GM18870 (cell line): Measurements from ENCODE around the gene CHCHD3.

Source experiments
- ATAC-seq: cut with Tn5 transposase; IDR thresholded peaks from one replicate; pipeline ENCODE4 v1.9.1; 2021; ENCODE audit warnings: moderate library complexity; ENCODE audit not compliant: unreplicated experiment

Gene CHCHD3

GRCh38 chr7:133081599-133082389, at the start of gene CHCHD3:
TSS of gene CHCHD3 (minus strand) at chr7:133082090. CDS start at chr7:133081937, 153 bp downstream.
- peak; percentile 99 for ATAC-seq

DNA sequence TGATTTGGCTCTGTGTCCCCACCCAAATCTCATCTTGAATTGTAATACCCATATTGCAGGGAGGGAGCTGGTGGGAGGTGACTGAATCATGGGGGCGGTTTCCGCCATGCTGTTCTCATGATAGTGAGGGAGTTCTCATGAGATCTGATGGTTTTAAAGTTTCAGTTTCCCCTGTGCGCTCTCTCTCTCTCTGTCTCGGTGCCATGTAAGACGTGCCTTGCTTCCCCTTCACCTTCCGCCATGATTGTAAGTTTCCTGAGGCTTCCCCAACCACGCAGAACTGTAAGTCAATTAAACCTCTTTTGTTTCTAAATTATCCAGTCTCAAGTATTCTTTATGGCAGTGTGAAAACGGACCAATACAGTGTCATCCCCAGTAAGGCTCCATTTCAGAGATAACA, 48.3 kb upstream of the CHCHD3 start:
- no peak for ATAC-seq

- ATAC-seq, result no peak
Measured at GRCh38 chr7:133126422-133126821, 44.5 kb upstream of the CHCHD3 start.

GRCh38 chr7:133124974-133125373, 43.1 kb upstream of the CHCHD3 start:
- ATAC-seq, result no peak

DNA sequence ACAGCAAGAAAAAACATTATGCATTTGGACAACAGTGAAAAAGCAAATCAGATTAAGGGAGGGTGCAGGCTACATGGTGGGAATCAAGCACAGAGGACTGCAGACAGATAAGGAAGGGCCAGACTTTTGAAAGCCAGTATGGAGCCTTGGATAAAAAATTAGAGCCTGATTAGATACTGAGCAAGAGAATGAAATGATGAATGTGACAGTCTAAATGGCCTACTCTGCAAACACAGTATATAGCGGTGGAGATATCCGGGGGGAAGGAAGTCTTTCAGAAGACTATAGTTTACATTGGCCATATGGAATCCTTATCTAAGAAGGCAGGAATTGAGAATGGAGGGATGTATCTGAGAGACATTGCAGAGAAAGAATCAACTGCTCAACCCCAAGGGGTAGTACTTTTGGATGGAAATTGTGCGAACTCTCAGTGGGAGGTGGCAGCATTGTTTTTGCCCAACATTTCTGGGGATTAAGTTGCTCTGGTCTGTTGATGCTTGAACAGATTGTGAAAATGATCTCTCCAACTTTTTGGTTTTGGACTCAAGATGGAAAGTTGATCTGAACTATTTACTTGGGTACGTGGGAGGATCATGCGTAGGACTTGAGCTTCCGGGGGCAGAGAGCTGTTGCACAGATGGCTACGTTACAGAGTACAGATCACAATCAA, 39.4 kb upstream of the CHCHD3 start:
- ATAC-seq, result no peak

GRCh38 chr7:133119067-133119466, 37.2 kb upstream of the CHCHD3 start:
- no peak for ATAC-seq

GRCh38 chr7:133118261-133118660, 36.4 kb upstream of the CHCHD3 start:
- ATAC-seq, result no peak

- ATAC-seq, result no peak
Measured at GRCh38 chr7:133117452-133117851, 35.6 kb upstream of the CHCHD3 start.

GRCh38 chr7:133115596-133115995, 33.7 kb upstream of the CHCHD3 start:
- no peak for ATAC-seq

GRCh38 chr7:133114519-133114918, 32.6 kb upstream of the CHCHD3 start:
- ATAC-seq, result no peak

GRCh38 chr7:133112976-133113375, 31.1 kb upstream of the CHCHD3 start:
- ATAC-seq, result no peak

GRCh38 chr7:133112335-133112734, 30.4 kb upstream of the CHCHD3 start:
- ATAC-seq, result no peak

DNA sequence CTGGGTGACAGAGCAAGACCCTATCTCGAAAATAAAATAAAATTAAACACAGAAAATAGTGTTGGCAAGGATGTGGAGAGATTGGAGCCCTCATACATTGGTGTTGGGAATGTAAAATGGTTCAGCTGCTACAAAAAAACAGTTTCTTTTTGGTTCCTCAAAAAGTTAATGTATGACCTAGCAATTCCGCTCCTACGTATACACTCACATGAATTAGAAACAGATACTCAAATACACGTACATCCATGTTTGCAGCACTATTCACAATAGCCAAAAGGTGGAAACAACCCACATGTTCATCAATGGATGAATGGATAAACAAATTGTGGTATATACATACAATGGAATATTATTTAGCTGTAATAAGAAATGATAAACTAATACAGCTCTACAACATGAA, 28.4 kb upstream of the CHCHD3 start:
- no peak for ATAC-seq

DNA sequence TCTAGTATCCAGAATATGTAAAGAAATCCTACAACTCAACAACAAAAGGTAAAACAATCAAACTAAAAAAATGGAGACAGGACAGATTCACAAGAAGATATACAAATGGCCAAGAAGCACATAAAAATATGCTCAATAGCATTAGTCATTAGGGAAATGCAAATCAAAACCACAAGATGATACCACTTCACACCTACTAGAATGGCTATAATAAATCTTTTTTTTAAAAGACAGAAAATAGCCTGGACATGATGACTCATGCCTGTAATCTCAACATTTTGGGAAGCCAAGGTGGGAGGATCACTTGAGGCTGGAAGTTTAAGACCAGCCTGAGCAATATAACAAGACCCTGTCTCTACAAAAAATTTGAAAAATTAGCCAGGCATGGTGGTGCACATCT, 27.9 kb upstream of the CHCHD3 start:
- no peak for ATAC-seq

DNA sequence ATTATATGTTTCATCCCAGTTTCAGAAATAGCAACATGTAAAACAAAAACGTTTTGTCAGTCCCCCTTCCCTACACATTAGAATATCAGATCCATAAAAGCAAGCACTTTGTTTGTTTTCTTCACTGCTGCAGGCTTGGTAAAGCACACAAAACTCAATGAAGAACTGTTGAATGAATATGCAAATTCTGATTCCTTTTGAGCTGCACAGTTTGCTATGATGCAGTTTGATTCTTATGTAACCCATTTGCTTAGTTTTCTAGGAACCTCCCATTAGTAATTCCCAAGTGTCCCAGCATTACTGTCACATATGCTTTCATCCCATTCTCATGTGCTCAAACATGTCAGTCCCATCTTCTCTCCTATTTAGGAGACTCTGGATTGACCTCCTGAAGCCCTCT, 26.1 kb upstream of the CHCHD3 start:
- no peak for ATAC-seq

GRCh38 chr7:133102276-133103060, 20.6 kb upstream of the CHCHD3 start:
- ATAC-seq, result no peak

- ATAC-seq, result no peak
Measured at GRCh38 chr7:133099633-133100286, 17.9 kb upstream of the CHCHD3 start.

DNA sequence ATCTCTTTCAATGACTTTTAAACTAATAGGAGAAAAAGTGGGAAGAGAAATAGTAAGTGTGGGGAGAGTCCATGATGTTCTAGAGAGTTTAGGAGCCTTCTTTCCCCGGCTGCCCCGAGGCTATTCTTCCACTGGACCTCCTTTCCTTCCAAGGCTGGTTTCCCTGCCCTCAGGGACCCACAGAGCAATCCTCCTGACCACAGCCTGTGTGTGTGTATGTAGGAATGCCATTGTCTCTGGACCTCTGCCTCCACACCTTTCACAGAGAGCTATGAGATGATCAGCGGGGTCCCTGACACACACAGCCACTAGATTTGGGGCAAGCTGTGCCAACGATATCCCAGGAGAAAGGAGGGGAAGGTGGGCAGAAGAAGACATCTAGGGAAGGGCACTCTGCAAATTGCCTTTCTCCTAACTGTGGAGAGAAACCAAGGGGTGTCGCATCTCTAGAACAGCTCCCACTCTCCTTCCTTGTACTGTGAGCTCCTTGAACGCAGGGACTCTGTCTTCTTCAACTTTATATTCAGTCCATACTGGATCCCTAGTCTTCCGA, 13.3 kb upstream of the CHCHD3 start:
- no peak for ATAC-seq

DNA sequence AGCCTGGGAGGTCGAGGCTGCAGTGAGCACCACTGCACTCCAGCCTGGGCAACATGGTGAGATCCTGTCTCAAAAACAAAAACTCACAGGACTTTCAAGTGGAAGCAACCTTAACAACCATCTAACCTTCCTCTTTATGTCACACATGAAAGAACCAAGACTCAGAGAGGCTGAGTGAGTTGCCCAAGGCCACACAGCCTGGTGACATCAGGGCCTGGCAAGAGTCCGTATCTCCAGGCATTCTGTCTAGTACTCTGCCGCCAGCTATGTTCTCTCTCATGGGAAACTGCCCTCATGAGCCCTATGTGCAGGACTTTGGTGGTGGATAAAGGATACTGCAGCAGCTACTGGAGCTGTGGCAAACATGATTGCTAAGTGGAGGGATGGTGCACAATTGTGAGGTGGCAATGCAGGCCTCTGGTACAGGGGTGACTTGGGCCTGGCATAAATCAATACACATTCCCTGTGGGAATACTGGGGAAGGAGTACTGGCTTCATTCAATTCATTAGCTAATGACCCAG, 10.1 kb upstream of the CHCHD3 start:
- no peak for ATAC-seq

GRCh38 chr7:133082390-133082766, 488 bp upstream of the CHCHD3 start:
- ATAC-seq, result no peak

- ATAC-seq, result no peak
Measured at GRCh38 chr7:133081119-133081598, 731 bp downstream of the CHCHD3 start.
